ENCODE measurements around the gene SSB.

GRCh38 chr2:169860149-169860548 lies 61.5 kb downstream of the SSB start:
- TF ChIP-seq CTCF (IDR thresholded peaks at IDR 0.05; ENCODE audit: low read length): no peak
- TF ChIP-seq EZH2 (optimal IDR thresholded peaks at IDR 0.05; ENCODE audit: low read depth, low read length): no peak
